ENCODE measurements around the gene FAM210B. TPM values are rescaled to one million over a fixed set of nuclear protein-coding genes. Genes with fewer than 3 reads are reported as not detected.

FAM210B gene
- total and polyA plus RNA-seq, 2 experiments from 2014 or later = 64.2 to 101 TPM

DNA sequence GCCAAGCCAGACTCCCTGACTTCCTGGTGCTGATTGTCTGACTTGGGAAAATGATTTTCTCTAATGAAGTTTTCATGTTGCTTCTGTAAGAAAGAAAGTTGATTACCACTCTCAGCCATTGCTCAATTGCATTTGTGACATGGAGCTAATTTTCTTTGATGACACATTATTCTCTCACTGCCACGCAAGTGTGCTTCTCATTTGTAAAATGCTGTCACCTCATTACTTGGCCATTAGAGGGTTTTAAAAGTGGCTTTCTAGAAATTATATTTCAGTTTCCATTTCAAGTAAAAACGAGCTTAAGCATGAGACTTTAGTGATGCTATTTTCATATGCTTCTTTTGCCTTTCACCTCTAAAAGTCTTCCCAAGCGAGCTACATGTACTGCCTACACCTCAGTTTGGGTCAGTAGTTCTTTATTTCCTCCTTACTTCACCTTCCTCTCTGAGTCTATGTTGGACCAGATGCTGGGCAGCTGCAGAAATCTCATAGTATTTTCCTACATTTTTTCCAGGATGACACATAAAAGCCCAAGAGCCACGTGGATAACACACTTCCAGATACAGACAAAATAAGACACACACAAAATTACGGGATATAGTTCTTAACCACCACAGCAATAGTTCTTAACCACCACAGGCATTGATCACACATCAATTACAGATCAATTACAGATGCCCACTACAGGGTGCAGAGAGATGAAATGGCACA, 6.3 kb upstream of the FAM210B start:
- H3K27me3 ChIP-seq = no peaks in the 10 kb centered on the region
- DNase-seq (ENCODE audit: low read depth in 1 of 2, low spot score in 1 of 2) = no peak
- H3K4me3 ChIP-seq = no peak overlapping the region
- peaks cover 10% of the 10 kb centered on the region for H3K4me1 ChIP-seq (ENCODE audit: low read depth)
- no peaks in the 10 kb centered on the region for H3K36me3 ChIP-seq
- H3K27ac ChIP-seq = no peak overlapping the region
- TF ChIP-seq CTCF (IDR thresholded peaks at IDR 0.05; ENCODE audit: low read depth, low read length) = no peak
- H3K9me3 ChIP-seq (ENCODE audit: low read depth) = no peaks in the 10 kb centered on the region

GRCh38 chr20:56353356-56353755, 5.4 kb upstream of the FAM210B start:
- peaks cover 2% of the 10 kb centered on the region for H3K4me1 ChIP-seq (ENCODE audit: low read depth)
- no peaks in the 10 kb centered on the region for H3K9me3 ChIP-seq (ENCODE audit: low read depth)
- DNase-seq (ENCODE audit: low read depth in 1 of 2, low spot score in 1 of 2) = no peak
- no peak overlapping the region for H3K4me3 ChIP-seq
- no peaks in the 10 kb centered on the region for H3K36me3 ChIP-seq
- no peaks in the 10 kb centered on the region for H3K27me3 ChIP-seq
- H3K27ac ChIP-seq = no peak overlapping the region
- no peak for TF ChIP-seq CTCF (IDR thresholded peaks at IDR 0.05; ENCODE audit: low read depth, low read length)

- Histone ChIP-seq H3K27me3 (no peaks in the 10 kb centered on the region), H3K9me3 (ENCODE audit: low read depth) (no peaks in the 10 kb centered on the region), H3K27ac (no peak overlapping the region), H3K4me3 (no peak overlapping the region), H3K36me3 (no peaks in the 10 kb centered on the region), H3K4me1 (ENCODE audit: low read depth) (peaks cover 23% of the 10 kb centered on the region)
- no peak for TF ChIP-seq CTCF (IDR thresholded peaks at IDR 0.05; ENCODE audit: low read depth, low read length)
- DNase-seq (ENCODE audit: low read depth in 1 of 2, low spot score in 1 of 2) = no peak
Measured at GRCh38 chr20:56358070-56358469, 704 bp upstream of the FAM210B start.

DNA sequence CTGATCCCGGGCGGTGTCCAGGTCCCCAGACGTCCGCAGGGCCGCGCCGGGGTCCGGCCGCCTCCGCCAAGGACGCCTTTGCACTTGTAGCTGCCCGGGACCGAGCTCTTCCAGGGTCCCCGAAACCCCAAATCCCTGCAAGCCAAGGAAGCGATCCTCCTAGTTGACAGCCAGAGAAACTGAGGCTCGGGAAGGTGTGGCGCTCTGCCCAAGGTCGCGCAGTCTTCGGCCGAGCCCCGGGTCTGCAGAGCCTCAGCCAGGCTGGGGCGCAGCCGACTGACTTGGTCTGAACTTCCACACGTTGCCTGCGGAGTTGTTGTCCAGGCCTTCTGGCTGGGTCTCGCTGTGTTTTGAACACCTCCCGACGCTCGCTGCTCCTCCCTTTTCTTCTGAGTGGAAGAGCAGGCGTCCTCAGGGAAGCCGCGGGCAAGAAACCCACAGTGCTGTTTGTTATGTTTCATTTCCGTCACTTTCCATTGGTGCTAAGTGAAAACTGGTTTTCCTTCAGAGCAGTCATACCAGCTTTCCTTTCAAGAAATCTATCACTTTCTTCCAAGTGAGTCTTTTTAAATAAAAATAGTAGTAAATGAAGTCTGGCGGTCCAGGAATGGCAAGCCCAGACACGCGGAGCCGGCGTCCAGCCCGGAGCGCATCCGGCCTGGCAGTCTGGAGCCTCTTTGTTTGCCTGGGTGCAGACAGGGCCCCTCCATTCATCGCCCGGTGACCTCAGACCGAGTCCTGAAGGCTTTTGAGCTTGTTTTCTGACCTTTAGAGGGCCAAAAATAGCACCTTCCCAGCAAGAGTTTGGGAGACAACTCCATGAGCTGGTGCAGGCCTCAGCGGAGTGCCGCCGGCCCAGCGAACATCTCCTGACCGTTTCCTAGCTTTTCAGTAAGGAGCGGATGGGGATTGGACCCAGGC, 698 bp downstream of the FAM210B start:
- no peaks in the 10 kb centered on the region for H3K27me3 ChIP-seq
- peak; percentile 68 to 82 for DNase-seq (ENCODE audit: low read depth in 1 of 2, low spot score in 1 of 2)
- peak overlapping the region; percentile 71 for H3K27ac ChIP-seq
- no peaks in the 10 kb centered on the region for H3K36me3 ChIP-seq
- H3K4me1 ChIP-seq (ENCODE audit: low read depth) = peaks cover 23% of the 10 kb centered on the region
- TF ChIP-seq CTCF (IDR thresholded peaks at IDR 0.05; ENCODE audit: low read depth, low read length) = no peak
- no peaks in the 10 kb centered on the region for H3K9me3 ChIP-seq (ENCODE audit: low read depth)
- peak overlapping the region; percentile 54 for H3K4me3 ChIP-seq

GRCh38 chr20:56360133-56360907, 1.5 kb downstream of the FAM210B start:
- peak overlapping the region; percentile 71 for H3K27ac ChIP-seq
- no peaks in the 10 kb centered on the region for H3K27me3 ChIP-seq
- no peak for DNase-seq (ENCODE audit: low read depth in 1 of 2, low spot score in 1 of 2)
- peak overlapping the region; percentile 54 for H3K4me3 ChIP-seq
- H3K36me3 ChIP-seq = peaks cover 5% of the 10 kb centered on the region
- TF ChIP-seq CTCF (IDR thresholded peaks at IDR 0.05; ENCODE audit: low read depth, low read length) = no peak
- H3K9me3 ChIP-seq (ENCODE audit: low read depth) = no peaks in the 10 kb centered on the region
- peaks cover 23% of the 10 kb centered on the region for H3K4me1 ChIP-seq (ENCODE audit: low read depth)
